HG02798 (cell line): ENCODE data around the gene ZNF580.

Source experiments
- ATAC-seq: cut with Tn5 transposase; IDR thresholded peaks from one replicate; pipeline ENCODE4 v1.9.1; 2021; ENCODE audit warnings: mild to moderate bottlenecking; ENCODE audit not compliant: unreplicated experiment, poor library complexity

Gene ZNF580

GRCh38 chr19:55622242-55622969 is 18.4 kb upstream of the ZNF580 start:
- no peak for ATAC-seq

- no peak for ATAC-seq
Observed at GRCh38 chr19:55623130-55623529, 17.7 kb upstream of the ZNF580 start.

- ATAC-seq: no peak
Observed at GRCh38 chr19:55623561-55623960, 17.2 kb upstream of the ZNF580 start.

DNA sequence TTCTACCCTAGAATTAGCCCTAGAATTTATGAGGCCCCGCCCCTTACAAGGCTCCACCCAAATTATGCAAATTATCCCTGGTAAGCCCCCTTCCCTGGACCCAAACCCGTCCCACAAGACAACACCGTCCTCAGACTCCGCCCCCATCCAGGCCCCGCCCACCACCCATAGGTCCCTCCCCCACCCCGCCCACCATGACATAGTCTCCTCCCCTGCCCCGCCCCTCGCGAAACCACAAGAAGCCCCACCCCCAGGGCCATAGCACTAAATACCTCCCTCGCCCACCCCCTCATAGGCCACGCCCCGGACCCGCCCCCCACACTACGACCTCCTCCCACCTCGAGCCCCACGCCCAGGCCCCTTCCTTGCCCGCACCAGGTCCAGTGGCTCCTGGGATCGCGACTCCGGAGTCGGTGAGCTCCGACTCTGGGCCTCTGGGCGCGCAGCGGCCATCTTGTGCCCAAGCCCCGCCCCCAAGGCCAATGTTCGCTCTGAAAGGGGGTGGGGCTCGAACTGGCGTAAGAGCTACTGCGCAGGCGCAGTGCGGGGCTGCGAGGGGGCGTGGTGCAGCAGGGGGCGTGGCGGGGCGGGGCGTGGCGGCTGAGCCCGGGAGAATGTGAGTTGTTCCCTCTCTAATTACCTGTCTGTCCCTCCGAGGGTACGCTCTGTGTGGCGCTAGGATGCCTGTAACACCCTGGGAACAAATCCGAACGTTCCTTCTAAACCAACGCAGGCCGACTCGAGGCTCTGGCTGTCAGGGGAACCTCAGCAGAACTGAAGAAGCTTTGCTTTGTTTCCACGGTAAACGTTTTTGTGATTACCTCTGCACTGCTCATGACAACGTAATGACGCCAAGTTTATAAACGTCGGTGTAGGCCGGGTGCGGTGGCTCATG is 16.4 kb upstream of the ZNF580 start, which contains the start of gene ZNF784:
Gene ZNF784 (minus strand): TSS at position 458 of the 895 bp plus-strand sequence. CDS start 5 bp downstream, at position 453.
- ATAC-seq: peak; percentile 90

DNA sequence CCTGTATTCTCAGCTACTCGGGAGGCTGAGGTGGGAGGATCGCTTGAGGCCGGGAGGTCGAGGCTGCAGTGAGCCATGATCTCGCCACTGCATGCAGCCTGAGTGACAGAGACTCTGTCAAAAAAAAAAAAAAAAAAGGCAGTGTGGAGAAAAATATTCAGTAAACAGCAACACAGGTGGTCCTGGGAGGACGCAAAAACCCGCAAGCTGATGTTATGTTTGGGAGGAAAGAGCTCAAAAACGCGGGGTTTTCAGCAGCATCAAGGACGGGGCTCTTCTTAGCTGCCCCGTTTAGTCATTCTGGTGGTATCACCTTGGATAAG is 15.8 kb upstream of the ZNF580 start:
- ATAC-seq: no peak

- no peak for ATAC-seq
Observed at GRCh38 chr19:55626350-55626749, 14.5 kb upstream of the ZNF580 start.

DNA sequence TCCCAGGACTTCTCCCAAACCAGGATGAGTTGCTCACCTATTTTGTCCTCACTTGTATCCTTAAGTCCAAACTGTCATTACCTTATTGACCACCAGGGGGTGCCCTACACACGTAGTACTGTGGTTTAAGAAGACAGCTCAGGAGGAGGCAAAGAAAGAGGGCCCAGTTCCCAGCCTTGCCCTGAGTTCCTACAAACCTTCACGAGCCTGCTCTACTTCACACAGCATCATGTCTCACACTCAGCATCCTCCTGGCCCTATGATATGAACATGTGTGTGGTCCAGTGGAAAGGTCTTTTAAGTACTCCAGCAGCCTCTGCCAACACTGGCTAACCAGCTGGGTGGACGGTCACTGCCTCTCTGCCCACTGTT is 8.4 kb upstream of the ZNF580 start:
- peak; percentile 40 for ATAC-seq

DNA sequence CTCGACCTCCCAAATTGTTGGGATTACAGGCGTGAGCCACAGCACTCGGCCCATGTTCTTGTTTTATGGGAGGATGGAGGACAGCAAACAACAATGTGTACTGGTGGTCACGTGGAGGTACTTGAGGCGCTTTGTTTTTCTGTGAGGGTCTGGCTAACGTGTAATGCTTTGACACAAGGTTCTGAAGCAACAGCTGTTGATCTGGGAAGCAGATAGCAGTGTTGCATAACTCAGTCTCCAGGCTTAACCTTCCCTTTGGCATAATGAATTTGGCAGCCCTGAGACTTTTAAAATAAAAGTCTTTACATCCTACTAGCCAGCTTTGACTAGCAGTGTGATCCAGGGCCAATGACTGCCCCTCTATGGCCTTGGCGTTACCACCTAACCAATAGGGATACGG is 6.9 kb upstream of the ZNF580 start:
- ATAC-seq: no peak

GRCh38 chr19:55635334-55635717 is 5.5 kb upstream of the ZNF580 start:
- ATAC-seq: no peak

DNA sequence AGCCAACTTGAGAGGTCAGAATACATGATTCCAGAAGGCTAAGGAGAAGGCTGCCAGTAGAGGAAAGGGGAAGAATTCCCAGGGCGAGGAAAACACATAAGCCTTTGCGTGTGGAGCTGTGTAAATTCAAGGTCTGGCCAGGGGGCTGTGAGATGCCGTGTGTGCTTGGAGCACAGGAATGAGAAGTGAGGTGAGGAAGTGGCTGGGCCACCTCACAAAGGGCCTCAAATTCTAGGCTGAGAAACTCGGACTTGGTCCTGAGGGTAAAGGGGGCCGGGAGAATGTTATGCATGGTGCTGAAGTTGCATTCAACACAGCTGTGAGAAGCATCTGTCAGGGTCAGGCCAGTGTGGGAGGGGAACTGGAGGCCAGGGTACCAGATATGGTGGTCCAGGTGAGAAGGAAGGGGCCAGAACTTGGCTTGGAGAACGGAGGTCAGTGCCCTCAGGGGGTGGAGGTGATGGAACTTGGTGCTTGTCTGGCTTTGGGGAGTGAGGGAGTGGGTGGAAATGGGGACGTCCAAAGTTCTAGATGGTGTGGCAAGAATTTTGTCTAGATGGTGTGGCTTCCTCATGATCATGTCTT is 4.9 kb upstream of the ZNF580 start:
- no peak for ATAC-seq

GRCh38 chr19:55636723-55637122 is 4.1 kb upstream of the ZNF580 start:
- ATAC-seq: no peak

DNA sequence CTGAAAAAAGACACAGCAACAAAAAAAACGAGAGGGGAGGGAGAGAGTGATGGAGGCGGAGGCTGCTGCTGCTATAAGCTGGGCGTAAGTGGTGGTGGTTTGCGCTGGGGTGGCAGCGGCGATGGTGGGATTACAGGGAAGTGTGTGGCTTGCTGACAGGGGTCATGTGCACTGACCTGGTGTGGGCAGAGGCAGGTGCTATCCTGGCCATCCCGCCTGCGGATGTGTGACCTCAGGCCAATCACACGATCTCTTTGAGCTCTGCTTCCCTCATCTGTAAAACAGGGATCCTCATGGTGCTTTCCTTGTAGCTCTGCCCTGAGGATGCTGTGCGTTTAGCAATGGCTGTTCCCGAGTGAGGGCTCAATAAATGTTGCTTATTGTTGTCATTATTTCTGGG is 3.3 kb upstream of the ZNF580 start:
- ATAC-seq: no peak

DNA sequence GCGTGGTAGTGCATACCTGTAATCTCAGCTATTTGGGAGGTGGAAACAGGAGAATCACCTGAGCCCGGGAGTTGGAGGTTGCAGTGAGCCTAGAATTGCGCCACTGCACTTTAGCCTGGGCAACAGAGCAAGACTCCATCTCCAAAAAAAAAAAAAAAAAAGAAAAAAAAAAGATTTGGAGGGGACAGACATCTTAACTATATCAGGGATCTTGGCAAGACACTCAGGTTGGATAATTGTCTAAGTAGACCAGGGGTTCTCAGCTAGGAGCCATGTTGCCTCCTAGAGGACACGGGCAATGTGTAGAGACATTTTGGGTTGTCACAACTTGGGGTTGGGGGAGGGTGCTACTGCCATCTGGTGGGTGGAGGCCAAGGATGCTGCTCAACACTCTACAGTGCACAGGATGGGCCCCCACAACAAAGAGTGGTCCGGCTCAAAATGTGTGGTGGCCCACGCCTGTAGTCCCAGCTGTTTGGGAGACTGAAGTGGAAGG is 1.9 kb upstream of the ZNF580 start:
- no peak for ATAC-seq

DNA sequence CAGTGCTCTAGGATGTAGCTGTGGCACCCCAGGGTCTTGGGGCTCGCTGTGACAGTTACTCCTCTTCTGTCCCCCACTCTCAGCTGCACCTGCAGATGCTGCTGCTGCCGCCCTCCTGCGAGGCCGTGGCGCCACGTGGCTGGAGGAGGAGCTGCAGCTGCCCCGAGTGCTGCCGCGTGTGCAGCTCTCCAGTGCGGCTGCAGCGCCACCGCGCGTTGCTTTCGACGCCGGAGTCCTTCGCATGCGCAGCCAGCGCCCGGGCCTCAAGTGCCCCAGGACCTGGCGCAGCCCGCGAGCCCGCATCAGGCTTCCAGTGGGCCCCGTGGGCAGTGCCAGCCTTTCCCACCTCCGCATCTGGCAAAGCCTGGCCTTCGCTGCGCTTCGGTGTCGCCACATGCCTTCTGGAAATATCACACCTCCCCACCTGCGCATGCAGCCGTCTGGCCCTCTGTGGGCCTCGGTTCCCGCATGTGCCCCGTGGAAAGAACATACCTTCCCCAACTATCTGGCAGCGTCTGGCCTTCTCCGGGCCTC is 692 bp upstream of the ZNF580 start:
- ATAC-seq: peak; percentile 38

DNA sequence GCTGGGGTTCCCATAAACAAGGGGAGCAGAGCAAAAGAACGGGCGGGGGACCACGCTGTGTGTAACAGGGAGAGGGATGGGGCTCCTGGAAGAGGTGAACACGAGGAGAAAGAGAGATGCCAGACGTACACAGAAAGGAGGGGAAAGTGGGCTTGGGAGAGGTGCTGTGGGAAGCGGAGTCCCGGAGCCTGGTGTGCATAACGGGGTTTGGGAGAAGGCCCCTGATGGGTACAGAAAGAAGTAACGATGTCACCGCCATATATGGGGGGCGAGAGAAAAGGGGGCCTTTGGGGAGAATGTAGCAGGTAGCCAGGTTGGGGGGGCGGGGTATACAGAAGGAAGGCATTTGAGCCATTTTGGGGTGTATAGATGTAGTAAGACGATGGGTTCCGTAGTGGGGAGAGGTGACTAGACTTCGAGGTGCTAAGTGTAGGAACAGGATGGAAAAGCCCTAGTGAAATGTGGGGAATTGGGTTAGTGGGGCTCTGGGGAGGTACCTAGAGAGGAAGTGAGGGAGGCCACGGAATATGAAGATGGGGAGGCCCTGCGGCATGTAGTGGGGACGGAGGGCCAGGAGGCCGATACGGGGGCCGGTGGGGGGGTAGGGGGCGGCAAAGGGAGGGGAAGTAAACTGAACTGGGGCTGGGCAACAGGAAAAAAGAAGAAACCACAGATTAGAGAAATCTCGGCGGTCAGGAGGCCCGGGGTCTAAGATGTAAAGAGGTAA is 787 bp downstream of the ZNF580 start:
- ATAC-seq: no peak

DNA sequence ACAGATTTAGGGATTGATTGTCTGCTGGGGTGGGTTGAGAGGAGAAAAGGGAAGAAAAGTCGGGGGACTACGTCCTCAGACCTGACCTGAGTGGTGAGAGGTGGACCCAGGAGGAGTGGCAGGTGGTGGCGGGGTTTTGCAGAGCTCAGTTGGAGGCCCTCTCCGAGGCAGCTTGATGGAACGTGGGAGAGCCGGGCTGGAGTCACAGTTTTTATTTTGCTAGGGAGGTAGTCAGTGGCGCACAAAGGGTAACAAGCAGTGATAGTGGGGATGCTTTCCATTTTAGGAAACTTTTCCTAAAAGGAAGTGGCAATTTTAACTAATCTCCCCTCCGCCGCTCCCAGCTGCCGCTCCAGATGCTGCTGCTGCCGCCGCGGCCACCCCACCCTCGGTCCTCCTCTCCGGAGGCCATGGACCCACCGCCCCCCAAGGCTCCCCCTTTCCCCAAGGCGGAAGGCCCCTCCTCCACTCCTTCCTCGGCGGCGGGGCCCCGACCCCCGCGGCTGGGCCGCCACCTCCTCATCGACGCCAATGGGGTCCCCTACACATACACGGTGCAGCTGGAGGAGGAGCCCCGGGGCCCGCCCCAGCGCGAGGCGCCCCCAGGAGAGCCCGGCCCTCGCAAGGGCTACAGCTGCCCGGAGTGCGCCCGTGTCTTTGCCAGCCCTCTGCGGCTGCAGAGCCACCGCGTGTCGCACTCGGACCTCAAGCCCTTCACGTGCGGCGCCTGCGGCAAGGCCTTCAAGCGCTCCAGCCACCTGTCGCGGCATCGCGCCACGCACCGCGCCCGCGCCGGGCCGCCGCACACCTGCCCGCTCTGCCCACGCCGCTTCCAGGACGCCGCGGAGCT is 1.6 kb downstream of the ZNF580 start:
- no peak for ATAC-seq

DNA sequence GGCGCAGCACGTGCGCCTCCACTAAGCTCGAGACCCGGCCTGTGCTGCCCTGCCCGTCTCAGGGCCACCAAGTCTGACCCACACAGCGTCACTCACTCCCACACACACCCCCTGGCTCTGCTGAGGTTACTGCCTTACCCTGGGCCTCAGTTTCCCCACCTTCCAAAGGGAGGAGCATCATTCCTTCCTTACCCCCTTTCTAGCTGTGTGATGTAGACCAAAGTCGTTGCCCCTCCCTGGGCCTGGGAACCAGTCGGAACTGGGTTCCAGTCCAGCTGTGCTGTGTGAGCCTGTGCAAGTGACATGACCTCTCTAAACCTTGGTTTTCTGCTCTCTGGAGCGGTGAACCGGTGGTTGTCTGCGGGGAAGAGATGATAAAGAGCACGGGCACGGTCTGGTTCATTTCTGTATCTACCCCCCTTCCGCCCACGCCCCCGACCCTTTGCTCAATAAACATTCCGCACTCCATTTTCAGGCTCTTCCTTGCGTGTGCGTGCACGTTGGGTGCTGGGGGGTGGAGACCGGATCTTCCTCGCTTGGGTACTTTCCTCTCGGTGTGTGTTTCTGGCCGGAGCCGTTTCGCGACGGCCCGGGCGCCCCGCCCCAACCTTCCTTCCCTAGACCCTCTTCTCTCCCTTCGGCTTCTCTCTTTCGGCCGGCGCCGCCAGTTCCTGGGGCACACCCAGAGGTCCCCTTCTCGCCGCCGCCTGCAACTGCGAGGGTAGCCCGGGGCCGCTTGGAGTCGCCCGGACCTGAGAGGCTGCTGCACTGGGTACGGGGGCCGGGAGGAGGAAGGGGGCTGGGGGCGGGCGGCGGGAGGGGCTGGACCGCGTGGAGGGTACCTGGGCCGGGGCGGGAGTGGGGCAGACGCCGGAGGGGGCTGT is 2.4 kb downstream of the ZNF580 start, which contains the start of gene ZNF581:
Gene ZNF581 (plus strand): TSS at position 647 of the 884 bp plus-strand sequence. CDS start 923 bp downstream, outside the sequence.
- ATAC-seq: peak; percentile 29

GRCh38 chr19:55643887-55644176 is 3.0 kb downstream of the ZNF580 start:
- no peak for ATAC-seq
